Ovary (tissue), 3 donors: Measurements from ENCODE around the gene KRT72.

Experiments used
- CTCF ChIP-seq, 3 donors: fragments of 450-650 bp in 2 of 3; fragments of 200-600 bp in 1 of 3; IDR thresholded peaks; one replicate each; pipeline versions ENCODE4 v1.5.1 to v1.8.0; 2016 to 2022; ENCODE audit warnings: antibody characterized with exemption in 3 of 3, mild to moderate bottlenecking in 1 of 3
- EP300 ChIP-seq: sonication (generic); formaldehyde crosslinking; IDR thresholded peaks from one replicate; pipeline ENCODE4 v1.6.1; 2017; ENCODE audit warnings: antibody characterized with exemption
- POLR2A ChIP-seq: fragments of 450-650 bp; IDR thresholded peaks from one replicate; pipeline ENCODE4 v1.6.1; 2017; ENCODE audit warnings: antibody characterized with exemption, mild to moderate bottlenecking, moderate library complexity
- donor health status: DM: no; HTN: no; CAD: no.

- TF ChIP-seq CTCF (IDR thresholded peaks at IDR 0.05) (no peak), EP300 (no peak), POLR2A (no peak)
Observed at GRCh38 chr12:52581066-52581465, 20.2 kb downstream of the KRT72 start.
